Activated effector memory CD4-positive, alpha-beta T cell treated with anti-CD3 and anti-CD28 coated beads, Interleukin-2, amount 50 U/mL, for 16 hours (primary cell): ENCODE results near the gene ANKRD33.

Source experiments
- DNase-seq: peaks from one replicate; pipeline ENCODE4 v3.0.0-alpha.2; 2020

Gene ANKRD33

GRCh38 chr12:51905471-51906429 is 17.8 kb downstream of the ANKRD33 start:
- peak; percentile 46 for DNase-seq

DNA sequence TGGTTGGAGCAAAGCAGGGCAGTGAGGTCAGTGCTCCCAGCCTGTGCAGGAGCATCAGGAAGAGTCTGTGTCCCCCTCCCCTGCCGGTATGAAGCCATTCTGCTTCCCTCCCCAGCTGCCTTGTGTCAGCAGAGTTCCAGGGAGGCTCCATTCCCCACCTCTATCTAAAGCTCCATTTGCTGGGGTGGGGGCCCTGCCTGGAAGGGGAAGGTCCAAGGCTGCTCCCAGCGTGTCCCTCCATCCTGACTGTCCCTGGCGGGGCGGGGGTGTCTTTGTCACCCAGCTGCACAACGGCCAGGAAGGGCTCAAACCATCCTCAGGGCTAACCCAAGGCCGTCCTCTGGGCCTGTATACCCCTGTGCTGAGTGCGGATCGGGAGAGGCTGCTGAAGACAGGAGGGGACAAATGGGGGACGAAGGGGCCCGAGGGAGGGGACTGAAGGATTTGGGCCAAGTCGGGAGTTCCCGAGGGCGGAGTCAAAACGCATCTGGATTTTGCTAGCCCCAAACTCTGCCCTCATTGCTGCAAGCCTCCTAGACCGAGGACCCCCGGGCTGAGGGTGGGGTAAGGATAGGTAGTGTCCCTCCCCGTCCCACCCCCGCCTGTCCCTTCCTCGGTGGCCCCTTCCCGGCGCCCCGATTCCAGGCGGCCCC is 18.7 kb downstream of the ANKRD33 start:
- DNase-seq, result peak; percentile 58

DNA sequence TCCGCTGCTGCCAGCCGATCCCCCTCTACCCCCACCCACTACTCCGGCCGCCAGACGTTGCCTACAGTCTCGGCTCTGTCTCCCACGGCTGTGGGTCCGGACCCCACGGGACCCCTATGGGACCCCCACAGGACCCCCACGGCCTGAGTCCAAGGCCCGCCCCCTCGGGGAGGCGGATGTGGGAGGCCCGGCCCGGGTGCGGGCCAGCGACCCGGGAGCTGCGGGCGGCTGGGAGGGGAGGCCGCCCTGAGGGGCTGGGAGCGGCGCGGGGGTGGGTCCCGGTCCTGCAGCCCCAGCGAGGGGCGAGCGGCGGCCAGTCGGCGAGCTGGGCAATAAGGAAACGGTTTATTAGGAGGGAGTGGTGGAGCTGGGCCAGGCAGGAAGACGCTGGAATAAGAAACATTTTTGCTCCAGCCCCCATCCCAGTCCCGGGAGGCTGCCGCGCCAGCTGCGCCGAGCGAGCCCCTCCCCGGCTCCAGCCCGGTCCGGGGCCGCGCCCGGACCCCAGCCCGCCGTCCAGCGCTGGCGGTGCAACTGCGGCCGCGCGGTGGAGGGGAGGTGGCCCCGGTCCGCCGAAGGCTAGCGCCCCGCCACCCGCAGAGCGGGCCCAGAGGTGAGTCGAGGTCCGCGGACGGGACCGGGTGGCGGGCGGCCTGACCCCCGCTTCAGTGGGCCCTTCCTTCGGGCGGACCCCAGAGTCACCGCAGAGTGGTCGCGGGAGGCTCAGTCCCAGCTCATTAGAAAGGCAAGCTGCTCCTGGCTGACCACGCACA is 19.4 kb downstream of the ANKRD33 start, which contains the start of gene ACVRL1:
ACVRL1 (plus strand) TSS at position 422 of the 773 bp plus-strand sequence. CDS start 4,971 bp downstream, outside the sequence.
- DNase-seq, result no peak

DNA sequence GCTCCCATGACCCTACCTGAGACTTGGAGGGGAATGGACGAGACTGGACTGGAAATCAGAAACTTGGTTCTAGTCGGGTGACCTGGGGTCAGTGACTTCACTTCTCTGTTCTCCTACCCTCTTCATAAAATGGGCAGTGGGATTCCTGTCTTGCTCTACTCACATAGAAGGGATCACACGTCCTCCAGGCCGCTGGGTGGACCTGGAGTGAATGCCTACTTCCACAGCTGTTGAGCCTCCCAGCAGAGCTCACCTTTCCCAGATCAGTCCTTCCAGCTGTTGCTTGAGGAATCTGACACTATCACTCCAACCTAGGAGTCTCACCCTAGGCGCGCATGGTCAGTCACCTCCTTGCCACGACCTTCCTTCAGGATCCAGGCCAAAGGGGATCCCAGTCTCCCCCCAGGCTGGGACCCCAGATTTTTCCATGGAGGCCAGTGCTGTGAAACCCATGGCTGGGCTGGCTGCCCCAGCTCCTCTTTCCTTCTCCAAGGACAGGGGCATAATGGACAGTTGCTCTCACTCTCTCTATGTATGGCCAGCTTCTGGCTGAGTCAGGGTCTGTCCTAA is 20.0 kb downstream of the ANKRD33 start:
- peak; percentile 49 for DNase-seq

- DNase-seq, result peak; percentile 33
These were observed 21.1 kb downstream of the ANKRD33 start for GRCh38 chr12:51908876-51909592.

GRCh38 chr12:51910168-51910567 is 22.3 kb downstream of the ANKRD33 start:
- peak; percentile 39 for DNase-seq

DNA sequence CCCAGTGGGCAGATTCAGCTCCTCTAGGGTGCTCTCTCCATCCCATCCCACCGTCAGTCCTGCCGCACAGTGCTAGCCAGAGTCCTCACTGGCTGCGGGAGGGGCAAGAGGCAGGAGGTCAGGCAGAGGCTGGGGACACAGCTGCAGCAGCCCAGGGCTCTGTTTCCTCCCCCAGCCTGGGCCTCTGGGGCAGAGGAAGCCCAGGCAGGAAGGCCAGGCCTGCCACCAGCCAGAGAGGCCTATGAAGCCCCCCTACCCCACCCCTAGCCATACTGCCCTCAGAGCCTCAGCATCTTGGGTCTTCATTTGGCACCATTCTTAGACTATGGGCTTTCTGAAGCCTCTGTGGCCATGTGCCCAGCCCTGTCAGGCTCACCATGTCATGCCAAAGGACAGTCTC is 22.8 kb downstream of the ANKRD33 start:
- DNase-seq, result no peak

DNA sequence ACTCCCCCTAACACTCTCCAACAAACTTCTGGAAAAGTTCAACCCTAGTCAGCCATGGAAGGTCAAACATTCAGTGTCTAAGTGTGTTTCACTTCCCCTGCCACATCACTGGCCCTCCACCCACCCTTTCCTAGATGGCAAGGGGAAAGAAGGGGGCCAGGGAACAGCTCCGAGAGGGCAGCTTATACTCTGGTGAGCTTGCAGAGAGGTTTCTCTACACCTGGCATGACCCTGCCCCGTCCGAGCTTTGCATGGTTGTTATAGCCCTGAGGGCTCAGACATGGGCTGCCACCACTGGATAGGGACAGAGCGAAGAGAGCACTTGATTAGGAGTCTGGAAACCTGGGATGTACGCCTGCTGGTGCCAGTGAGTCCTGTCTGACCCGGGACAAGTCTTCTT is 23.4 kb downstream of the ANKRD33 start:
- peak; percentile 13 for DNase-seq

DNA sequence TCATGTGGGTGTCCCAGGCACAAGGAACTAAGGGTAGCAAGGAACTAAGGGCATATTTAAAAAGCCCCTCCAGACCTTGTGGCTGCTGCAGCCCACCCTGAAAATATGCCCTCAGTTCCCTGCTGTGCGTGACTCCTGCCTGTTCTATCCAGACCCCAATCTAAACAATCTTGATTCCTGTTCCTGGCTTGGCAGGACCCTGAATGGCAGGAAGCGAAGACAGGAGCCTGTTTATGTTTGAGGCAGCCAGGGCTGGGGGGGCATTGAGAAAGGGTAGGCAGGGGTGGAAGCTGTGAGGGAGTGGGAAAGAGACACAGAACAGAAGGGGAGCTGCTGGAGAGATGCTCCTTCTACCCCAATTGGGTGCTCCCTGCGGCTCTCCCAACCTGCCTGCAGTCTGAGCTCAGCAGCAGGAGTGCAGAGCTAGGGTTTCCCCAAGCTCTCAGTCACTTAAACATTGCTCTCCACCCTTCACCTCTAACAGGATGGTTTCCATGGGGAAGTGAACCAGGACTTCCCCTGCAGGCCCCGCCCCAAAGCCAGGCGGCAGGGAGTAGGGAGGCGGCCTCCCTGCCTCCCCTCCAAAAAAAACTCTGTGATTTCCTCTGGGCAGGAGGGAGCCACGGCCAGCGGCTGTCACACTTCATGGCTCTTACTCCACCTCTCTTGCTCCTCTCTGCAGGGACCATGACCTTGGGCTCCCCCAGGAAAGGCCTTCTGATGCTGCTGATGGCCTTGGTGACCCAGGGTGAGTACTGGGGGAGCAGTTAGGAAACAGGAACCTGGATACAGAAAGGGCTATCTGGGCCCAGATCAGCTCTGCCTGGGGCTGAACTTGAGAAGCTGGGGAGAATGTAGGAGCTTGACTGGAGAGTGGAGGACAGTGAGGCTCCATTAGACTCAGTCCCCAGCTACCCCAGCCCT is 24.1 kb downstream of the ANKRD33 start:
- peak; percentile 37 for DNase-seq

DNA sequence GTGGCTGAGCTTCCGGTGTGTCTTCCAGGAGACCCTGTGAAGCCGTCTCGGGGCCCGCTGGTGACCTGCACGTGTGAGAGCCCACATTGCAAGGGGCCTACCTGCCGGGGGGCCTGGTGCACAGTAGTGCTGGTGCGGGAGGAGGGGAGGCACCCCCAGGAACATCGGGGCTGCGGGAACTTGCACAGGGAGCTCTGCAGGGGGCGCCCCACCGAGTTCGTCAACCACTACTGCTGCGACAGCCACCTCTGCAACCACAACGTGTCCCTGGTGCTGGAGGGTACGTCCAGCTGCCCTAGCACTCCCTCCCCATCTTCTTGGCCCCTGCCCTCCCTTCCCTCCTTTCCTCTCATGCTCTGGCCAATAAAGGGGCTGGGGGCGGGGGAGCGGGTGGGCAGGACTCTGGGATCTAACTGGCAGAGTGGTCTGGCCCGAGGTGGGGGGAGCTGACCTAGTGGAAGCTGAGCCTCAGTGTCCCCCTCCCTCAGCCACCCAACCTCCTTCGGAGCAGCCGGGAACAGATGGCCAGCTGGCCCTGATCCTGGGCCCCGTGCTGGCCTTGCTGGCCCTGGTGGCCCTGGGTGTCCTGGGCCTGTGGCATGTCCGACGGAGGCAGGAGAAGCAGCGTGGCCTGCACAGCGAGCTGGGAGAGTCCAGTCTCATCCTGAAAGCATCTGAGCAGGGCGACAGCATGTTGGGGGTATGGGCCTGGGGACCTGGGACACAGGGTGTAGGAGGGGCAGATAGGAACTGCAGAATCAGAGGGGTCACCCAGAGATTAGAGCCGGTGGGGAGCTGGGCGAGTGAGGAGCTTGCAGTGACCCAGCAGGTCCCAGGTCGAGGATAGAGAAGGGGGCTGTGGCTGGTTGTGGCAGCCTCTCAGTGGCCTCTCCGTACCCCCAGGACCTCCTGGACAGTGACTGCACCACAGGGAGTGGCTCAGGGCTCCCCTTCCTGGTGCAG is 25.4 kb downstream of the ANKRD33 start:
- DNase-seq, result peak; percentile 55

DNA sequence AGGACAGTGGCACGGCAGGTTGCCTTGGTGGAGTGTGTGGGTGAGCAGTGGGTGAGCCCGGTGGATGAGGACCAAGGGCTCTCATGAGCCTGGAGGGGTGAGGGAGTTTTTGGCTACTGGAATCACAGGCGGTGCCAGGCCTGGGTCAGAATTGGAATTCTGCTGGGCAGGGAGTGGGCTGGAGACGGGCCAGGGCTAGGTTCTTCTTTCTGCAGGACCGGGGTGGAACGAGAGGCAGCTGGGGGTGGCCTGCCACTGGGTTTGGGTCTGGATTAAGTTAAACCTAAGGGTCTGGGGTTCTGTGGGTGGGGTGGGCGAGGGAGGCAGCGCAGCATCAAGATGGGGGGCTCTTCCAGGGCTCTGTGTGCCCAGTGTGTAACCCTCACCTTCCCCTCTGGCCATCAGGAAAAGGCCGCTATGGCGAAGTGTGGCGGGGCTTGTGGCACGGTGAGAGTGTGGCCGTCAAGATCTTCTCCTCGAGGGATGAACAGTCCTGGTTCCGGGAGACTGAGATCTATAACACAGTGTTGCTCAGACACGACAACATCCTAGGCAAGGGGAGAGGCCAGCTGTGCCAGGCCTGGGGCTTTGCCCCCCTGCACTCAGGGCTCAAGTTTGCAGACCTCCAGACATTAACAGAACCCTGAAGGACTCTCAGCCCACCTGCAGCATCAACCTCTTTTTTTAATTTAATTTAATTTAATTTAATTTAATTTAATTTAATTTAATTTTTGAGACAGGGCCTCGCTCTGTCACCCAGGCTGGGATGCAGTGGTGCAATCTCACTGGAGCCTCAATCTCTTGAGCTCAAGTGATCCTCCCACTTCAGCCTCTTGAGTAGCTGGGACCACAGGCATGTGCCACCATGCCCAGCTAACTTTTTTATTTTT is 26.4 kb downstream of the ANKRD33 start:
- DNase-seq, result peak; percentile 51

GRCh38 chr12:51915003-51915625 is 27.2 kb downstream of the ANKRD33 start:
- DNase-seq, result peak; percentile 49

DNA sequence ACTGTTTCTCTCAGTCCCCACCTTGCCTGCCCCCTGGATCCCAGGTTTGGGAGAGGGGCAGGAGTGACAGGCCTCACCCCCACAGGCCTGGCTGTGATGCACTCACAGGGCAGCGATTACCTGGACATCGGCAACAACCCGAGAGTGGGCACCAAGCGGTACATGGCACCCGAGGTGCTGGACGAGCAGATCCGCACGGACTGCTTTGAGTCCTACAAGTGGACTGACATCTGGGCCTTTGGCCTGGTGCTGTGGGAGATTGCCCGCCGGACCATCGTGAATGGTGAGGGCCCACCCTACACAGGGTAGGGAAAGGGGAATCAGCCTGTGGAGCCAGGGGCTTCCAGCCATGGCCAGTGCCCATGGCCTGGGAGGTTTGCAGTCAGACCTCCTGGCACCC is 28.0 kb downstream of the ANKRD33 start:
- DNase-seq, result peak; percentile 38

DNA sequence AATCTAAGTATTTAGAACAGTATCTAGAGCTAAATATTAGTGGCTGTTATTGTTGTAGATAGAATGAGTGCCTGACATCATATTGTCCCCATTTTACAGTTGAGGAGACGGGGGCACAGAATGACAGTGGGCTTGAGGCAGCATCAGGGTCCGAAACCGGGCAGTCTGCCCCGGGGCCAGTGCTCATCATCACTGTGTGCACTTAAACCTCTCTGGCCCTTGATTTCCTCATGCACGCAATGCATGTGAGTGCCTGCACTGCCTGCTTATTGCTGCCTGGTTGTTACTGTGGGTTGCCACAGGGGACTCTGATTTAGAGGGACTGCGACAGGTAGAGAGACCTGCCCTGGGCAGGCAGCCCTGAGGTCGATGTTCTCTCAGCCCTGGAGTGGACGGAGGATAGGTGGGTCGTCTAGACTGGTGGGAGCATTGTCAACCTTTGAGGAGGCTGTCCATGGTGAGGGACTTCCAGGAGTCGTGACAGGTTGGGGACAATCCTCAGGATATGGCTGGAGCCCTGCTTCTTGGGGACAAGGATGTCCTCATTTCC is 29.2 kb downstream of the ANKRD33 start:
- DNase-seq, result no peak

DNA sequence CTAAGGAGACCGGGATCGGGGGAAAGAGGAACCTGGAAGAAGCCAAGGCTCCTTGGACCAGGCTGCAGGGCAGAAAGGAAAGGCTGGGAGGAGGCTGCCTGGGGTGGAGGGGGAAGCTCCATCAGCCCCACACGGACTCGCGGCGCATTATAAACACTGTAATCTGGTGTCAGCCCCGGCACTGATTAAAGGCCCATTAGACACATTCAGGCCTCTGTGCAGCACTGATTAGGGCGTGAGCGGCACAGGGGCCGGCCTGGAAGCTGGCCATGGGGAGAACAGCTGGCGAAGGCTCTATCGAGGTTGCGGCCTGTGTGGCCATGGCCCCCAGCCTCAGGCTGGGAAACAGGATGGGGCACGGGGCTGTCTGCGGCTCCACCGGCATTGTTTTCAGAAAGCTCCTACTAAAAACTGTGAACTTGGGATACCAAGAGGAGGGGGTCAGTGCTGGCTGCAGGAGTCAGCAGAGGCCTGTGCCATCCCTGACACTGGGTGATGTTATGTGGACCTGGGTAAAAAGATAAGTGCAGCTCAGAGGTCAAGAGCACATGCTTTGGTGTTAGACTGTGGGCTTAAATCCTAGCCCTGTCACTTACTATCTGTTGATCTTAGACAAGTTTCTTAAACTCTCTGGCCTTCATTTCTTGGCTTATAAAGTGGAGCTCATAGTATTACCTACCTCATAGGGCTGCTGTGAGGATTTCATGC is 30.0 kb downstream of the ANKRD33 start:
- no peak for DNase-seq

DNA sequence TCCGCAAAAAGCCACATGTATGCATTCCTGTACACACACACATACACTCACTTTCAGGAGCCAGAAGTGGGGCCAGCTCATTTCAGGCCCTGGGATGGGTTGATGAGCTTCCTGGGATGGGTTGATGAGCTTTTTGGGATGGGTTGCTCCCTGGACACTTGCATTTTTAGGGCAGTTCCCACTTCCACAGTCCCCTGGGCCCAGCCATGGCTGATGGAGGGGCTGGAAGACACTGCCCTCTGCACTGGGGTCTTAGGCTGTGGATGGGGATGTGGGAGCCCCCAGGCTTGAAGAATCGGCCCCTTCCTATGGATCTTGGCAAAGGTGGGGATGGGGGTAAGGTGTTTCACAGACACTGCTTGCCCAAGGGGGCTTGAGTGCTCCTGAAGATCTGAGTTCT is 32.1 kb downstream of the ANKRD33 start:
- DNase-seq, result no peak
